ENCODE results near the gene CYP2R1.

Gene CYP2R1

DNA sequence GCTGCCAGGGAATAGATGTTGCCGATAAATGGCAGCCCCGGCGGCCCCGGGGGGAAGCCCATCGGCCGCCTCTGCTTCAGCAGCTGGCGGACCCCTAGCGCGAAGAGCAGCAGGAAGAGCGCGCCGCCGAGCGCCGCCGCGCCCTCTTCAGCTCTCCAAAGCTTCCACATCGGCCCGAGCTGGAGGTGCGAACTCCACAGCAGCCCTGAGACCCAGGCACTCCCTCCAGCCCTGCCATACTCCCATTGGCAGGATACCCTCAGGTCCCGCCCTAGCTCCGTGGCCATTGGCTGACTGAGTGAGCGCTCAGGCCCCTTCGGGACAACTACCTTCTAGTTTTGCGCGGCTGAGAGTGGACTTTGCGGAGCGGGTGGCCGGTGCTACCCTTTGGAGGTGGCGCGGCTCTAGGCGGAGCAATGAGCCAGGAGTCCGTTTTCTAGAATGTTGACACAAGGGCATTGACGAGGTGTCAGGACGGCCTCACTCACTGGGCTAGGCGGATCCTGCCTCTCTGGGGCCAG is at the start of gene CYP2R1:
TSS of gene CYP2R1 (minus strand) at position 196 of the 521 bp plus-strand sequence. CDS start at position 170, 26 bp downstream.
- DNase-seq, result peak; percentile 98 to 99

DNA sequence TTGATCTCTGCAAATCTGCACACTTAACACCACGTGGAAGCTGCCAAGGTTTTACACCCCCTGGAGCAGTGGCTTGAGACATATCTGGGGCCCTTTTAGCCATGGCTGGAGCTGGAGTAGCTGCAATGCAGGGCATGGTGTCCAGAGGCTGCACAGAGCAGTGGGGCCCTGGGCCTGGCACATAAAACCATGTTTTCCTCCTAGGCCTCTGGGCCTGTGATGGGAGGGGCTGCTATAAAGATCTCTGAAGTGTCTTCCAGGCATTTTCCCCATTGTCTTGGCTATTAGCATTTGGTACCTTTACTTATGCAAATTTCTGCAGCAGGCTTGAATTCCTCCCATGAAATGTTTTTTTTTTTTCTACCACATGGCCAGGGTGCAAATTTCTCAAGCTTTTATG is 46.9 kb upstream of the CYP2R1 start:
- peak in 1 of 2 experiments; percentile 16 for DNase-seq

- no peak for DNase-seq
Observed at GRCh38 chr11:14934641-14935351, 42.8 kb upstream of the CYP2R1 start.

DNA sequence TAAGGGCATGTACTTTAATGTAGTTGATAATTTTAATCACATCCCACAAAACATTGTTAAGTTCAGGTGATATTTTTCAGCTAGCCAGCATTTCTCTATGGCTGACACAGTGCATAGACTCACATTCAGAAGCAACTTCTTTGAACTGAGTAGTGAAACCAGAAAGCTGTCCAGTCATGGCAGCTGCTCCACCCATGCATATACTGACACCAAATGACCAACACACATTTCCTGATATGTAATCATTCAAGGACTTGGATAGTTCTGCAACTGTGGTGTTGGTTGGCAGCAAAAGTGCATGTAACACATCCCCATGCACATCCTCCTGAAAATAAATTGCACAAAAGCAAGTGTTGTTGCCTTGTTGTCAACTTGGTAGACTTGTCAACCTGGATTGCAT is 40.4 kb upstream of the CYP2R1 start:
- no peak for DNase-seq

- DNase-seq, result no peak
Observed at GRCh38 chr11:14930369-14930768, 38.3 kb upstream of the CYP2R1 start.

DNA sequence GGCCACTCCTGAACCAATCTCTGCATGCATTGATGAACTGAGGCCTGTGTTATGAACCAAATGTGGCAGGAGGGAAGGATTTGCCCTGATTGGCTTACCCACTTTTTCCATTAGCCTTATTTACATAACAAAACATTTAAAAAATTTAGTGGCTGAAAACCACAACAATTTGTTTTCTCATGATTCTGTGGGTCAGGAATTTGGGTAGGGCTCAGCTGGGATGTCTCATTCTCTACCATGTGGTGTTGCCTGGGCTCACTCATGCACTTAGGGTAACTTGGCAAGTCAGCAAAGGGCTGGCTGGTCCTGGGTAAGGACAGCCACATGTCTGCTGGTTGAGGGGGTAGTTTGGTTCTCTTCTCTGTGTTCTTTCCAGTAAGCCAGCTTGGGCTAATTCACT is 35.1 kb upstream of the CYP2R1 start:
- no peak for DNase-seq

GRCh38 chr11:14924318-14924717 is 32.3 kb upstream of the CYP2R1 start:
- no peak for DNase-seq

GRCh38 chr11:14916403-14916802 is 24.4 kb upstream of the CYP2R1 start:
- no peak for DNase-seq

GRCh38 chr11:14914536-14914935 is 22.5 kb upstream of the CYP2R1 start:
- DNase-seq, result no peak

DNA sequence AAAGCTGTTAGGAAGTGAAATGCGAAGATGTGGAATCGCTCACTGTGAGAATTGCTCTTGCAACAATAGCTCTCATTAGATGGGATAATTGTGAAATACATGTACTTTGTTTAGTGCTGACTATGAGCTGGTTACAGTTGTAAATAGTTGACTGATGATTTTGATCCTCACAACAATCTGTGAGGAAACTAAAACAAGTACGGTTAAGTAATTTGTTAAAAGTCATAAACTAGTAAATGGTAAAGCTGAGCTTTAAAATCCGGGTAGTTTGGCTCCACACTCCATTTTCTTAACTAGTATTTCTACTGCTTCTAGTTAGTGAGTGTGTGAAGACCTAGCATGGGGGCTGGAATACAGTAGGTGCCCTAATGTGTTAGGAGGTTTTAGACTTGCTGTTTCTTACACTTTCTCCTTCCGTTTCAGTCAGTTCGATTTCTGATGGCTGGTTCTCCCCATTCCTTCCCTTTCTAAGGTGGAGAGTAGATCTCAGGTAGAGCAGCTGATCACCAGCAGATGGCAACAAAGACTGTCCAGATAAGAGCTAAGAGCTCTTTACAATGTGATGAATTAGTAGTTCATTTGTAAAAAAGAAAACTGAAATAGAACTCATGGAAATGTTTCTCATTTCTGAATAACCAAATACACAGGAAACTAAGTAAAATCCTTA is 16.3 kb upstream of the CYP2R1 start:
- peak; percentile 66 to 83 for DNase-seq

- DNase-seq, result peak; percentile 62 to 92
Observed at GRCh38 chr11:14907411-14908213, 15.6 kb upstream of the CYP2R1 start.

GRCh38 chr11:14906993-14907392 is 15.0 kb upstream of the CYP2R1 start:
- DNase-seq, result no peak

DNA sequence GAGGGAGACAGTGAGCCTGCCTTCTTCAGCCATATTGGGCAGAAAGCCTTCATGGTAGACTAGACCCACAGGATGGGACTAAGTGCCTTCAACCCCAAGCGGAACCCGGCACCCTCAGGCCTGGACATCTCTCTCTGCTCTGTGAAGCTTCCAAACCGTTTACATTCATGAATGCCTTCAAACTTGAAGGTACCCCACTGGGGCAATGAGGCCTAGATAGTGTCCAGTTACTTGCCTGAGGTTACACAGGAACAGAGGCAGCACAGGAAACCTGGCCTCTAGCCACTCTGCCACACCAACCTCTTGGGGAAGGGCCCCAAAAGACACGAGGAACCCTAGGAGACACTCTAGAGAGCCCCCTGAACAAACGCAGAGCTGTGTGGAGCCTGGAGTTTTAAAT is 14.5 kb upstream of the CYP2R1 start:
- no peak for DNase-seq

DNA sequence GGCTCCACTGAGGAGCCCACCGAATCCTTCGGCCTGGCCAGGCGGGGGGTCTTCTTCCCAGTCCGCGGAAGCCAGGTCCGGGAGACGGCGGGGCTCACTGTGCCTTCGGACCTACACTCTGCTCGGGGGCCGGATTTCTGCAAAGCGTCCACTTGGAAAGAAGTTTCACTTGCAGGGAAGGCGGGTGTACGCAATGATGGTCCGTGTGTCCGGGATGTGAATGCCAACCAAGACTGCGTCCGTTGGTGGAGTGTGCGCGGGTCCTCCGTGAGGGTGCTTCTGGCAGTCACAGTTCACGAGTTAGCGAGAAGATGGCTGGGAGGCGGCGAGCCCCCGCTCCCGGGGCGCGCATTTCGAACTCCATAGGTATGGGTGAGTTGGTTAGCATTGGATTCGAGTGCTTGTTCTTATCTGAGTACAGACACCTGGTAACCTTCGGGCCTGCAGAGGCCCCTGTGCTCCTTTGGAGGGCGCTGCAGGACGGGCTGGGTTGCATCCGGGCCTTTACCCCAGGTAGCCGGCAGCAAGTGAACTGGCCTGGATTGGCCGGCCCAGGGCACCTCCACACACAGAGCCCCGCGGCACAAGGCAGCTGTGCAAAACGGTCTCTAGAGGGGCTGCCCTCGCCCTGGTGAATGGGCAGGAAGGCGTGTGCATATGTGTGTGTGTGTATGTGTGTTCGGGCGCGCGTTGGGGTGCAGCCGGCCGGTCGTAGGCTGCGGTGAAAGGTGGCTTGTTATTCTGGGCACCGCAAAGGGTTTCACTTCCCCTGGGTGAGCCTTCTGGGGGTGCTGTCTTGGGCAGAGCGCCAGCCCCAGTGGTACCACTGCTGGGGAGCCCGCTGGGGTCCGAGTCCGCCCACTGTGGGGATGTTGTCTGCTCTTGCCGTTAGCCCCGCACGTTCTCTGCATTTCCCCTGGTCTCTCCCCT is 13.3 kb upstream of the CYP2R1 start:
- no peak for DNase-seq

DNA sequence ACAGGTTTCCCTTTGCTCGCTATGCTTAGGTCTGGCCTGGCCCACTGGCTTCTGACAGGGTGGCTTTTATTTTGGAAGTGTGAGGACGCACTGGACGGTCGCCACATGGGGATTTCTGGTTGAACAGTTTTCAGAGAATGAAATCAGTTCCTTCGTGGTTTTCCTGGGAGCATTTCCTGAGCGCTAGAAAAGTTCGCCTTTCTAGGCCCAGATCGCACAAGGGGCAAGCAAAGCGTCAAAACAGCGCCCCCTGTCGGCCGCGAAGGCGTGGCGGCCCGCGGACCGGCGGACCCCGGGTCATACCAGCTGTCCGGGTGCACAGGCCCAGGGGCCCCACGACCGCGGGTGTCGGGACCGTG is 12.7 kb upstream of the CYP2R1 start:
- no peak for DNase-seq

DNA sequence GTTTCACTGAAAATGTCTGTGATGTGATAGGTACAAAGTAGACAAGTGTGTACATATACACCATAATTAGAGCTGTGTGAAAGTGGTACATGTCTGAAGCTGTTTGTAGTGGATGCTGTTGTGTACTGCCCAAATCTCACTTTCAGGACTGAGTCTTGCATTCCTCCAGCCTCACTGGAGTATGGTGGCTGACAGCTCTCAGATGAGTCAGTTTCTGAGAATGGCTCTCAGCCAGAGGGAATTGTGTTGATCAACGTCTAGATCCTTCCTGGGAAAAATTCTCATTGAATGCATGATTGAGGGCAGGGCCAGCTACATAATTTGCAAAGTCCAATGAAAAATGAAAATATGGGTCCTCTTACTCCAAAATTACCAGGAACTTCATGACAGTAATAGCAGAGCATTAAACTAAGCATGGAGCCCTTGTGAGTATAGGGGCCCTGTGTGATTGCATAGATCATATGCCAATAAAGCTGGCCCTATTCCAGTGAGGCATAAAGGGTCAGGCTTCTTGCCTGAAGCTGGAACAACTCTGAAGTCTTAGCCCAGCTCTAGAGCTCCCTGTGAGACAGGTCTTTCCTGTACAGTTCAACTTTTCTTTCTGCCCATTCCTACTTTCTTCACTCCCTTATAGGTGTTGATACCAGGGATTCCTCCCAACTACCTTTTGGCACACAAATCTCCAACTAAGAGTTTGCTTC is 10.8 kb upstream of the CYP2R1 start:
- DNase-seq, result no peak

GRCh38 chr11:14898906-14899305 is 6.9 kb upstream of the CYP2R1 start:
- no peak for DNase-seq

DNA sequence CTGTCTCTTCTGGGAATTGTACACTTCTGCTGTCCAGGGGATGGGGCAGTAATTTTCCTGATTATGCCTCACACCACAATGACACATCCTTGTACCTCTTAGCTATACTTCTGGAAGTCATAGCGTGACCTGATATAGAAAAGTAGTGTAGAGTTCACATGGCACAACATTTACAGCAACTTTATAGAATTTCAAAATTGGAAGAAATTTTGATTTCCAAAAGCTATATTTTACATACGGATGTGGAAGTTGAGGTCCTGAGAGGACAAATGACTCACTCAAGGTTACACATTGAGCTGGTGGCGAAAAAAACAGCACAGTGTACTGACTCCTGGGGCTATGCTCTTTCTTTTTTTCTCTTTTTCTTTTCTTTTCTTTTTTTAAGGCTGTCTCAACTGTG is 6.3 kb upstream of the CYP2R1 start:
- DNase-seq, result no peak

- DNase-seq, result no peak
Observed at GRCh38 chr11:14894657-14895598, 2.9 kb upstream of the CYP2R1 start.

DNA sequence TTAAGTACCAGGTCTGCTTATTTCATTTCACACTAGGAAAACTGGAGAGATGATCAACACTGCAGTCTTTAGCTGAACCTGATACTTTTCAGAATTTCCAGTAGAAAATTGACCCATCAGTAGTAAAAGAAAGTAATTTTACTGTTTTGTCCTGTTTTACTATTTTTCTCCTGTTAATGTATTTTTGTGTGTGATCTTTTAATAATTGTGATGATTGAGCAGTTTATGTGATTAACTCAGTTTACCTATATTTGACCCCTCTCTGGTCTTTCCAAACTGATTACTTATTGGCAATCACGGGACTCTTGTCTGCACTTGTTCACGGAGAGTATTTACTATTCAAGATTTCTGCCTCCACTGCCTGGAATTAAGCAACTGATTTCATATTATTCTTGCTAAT is 546 bp upstream of the CYP2R1 start:
- DNase-seq, result no peak

Data from NCI-H526 (cell line).